ENCODE results near the gene GSTA5. TPM values are rescaled to one million over a fixed set of nuclear protein-coding genes. Genes with fewer than 3 reads are reported as not detected.
"Not testable (repeated sequence)": the region's sequence is repeated elsewhere in the genome, so short reads cannot be mapped to it uniquely, and the experiment has no call there.

The GSTA5 gene
- polyA plus RNA-seq, 3 donors from 2014 or later, result not detected

DNA sequence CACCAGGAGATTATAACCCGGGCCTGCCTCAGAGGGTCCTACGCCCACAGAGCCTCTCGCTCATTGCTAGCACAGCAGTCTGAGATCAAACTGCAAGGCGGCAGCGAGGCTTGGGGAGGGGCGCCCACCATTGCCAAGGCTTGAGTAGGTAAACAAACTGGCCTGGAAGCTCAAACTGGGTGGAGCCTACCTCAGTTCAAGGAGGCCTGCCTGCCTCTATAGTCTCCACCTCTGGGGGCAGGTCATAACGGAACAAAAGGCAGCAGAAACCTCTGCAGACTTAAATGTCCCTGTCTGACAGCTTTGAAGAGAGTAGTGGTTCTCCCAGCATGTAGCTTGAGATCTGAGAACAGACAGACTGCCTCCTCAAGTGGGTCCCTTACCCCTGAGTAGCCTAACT, 20.5 kb upstream of the GSTA5 start:
- not testable (repeated sequence) for H3K27ac Mint-ChIP-seq, H3K36me3 Mint-ChIP-seq, H3K4me3 Mint-ChIP-seq, H3K9me3 Mint-ChIP-seq, DNase-seq, H3K4me1 Mint-ChIP-seq
- H3K27me3 Mint-ChIP-seq (ENCODE audit: low read depth in 3 of 3), result peaks cover 5 to 16% (median 5%) of the 10 kb centered on the region in 3 donors

DNA sequence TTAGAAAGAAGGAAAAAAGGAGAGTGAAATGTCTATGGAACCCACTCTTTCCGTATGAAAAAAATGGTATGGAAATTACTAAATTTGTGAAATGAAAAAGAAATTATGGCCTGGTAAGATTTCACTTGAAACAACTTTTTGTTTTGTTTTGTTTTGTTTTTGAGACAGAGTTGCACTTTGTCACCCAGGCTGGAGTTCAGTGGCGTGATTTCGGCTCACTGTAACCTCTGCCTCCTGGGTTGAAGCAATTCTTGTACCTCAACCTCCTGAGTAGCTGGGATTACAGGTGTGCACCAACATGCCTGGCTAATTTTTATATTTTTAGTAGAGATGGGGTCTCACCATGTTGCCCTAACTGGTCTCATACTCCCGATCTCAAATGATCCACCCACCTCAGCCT, 17.8 kb upstream of the GSTA5 start:
- Mint-ChIP-seq H3K4me1 (no peaks in the 10 kb centered on the region), H3K9me3 (no peaks in the 10 kb centered on the region), H3K4me3 (no peak overlapping the region), H3K36me3 (no peaks in the 10 kb centered on the region), H3K27ac (no peak overlapping the region), H3K27me3 (ENCODE audit: low read depth in 3 of 3) (peaks cover 5 to 28% (median 10%) of the 10 kb centered on the region in 3 donors)
- DNase-seq, result no peak

DNA sequence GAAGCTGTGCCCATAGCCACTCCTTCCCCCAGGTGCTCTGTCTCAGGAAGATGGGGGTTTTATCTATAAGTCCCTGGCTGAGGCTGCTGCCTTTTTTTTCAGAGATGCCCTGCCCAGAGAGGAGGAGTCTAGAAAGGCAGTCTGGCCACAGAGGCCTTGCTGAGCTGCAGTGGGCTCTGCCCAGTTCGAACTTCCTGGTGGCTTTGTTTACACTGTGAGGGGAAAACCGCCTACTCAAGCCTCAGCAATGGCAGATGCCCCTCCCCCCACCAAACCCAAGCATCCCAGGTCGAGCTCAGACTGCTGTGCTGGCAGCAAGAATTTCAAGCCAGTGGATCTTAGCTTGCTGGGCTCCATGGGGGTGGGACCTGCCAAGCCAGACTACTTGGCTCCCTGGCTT, 15.5 kb upstream of the GSTA5 start:
- not testable (repeated sequence) for H3K27ac Mint-ChIP-seq, H3K4me1 Mint-ChIP-seq, H3K4me3 Mint-ChIP-seq, DNase-seq, H3K36me3 Mint-ChIP-seq, H3K9me3 Mint-ChIP-seq
- H3K27me3 Mint-ChIP-seq (ENCODE audit: low read depth in 3 of 3), result peaks cover 8 to 32% (median 8%) of the 10 kb centered on the region in 3 donors

GRCh38 chr6:52849137-52849536, 8.5 kb upstream of the GSTA5 start:
- H3K36me3 Mint-ChIP-seq, result no peaks in the 10 kb centered on the region
- no peak for DNase-seq
- H3K27me3 Mint-ChIP-seq (ENCODE audit: low read depth in 3 of 3), result peaks cover 5 to 14% (median 7%) of the 10 kb centered on the region in 3 donors
- no peak overlapping the region for H3K4me3 Mint-ChIP-seq
- H3K4me1 Mint-ChIP-seq, result no peaks in the 10 kb centered on the region
- H3K9me3 Mint-ChIP-seq, result peaks cover 0 to 1% (median 0%) of the 10 kb centered on the region in 6 donors
- no peak overlapping the region for H3K27ac Mint-ChIP-seq

- no peak overlapping the region for H3K27ac Mint-ChIP-seq
- DNase-seq, result no peak
Measured at GRCh38 chr6:52846002-52846401, 5.4 kb upstream of the GSTA5 start.

GRCh38 chr6:52843605-52844004, 3.0 kb upstream of the GSTA5 start:
- Mint-ChIP-seq H3K36me3 (no peaks in the 10 kb centered on the region), H3K27ac (no peak overlapping the region), H3K9me3 (no peaks in the 10 kb centered on the region), H3K4me1 (no peaks in the 10 kb centered on the region), H3K27me3 (ENCODE audit: low read depth in 3 of 3) (peaks cover 3 to 4% (median 4%) of the 10 kb centered on the region in 3 donors), H3K4me3 (no peak overlapping the region)
- DNase-seq, result no peak

More at GRCh38 chr6:52846002-52846401, 5.4 kb upstream of the GSTA5 start:
- Mint-ChIP-seq H3K4me3 (no peak overlapping the region), H3K27me3 (ENCODE audit: low read depth in 3 of 3) (peaks cover 4% of the 10 kb centered on the region in 3 donors), H3K9me3 (no peaks in the 10 kb centered on the region), H3K4me1 (no peaks in the 10 kb centered on the region), H3K36me3 (no peaks in the 10 kb centered on the region)

GRCh38 chr6:52839124-52840055, 1.2 kb downstream of the GSTA5 start:
- H3K4me1 Mint-ChIP-seq, result no peaks in the 10 kb centered on the region
- H3K27ac Mint-ChIP-seq, result no peak overlapping the region
- no peak overlapping the region for H3K4me3 Mint-ChIP-seq
- peak; percentile 35 to 49 (median 39) for DNase-seq
- H3K36me3 Mint-ChIP-seq, result no peaks in the 10 kb centered on the region
- H3K27me3 Mint-ChIP-seq (ENCODE audit: low read depth in 3 of 3), result peaks cover 7 to 18% (median 9%) of the 10 kb centered on the region in 3 donors
- H3K9me3 Mint-ChIP-seq, result no peaks in the 10 kb centered on the region

- no peaks in the 10 kb centered on the region for H3K36me3 Mint-ChIP-seq
- H3K27ac Mint-ChIP-seq, result no peak overlapping the region
- no peak overlapping the region for H3K4me3 Mint-ChIP-seq
- H3K27me3 Mint-ChIP-seq (ENCODE audit: low read depth in 3 of 3), result peaks cover 12 to 24% (median 15%) of the 10 kb centered on the region in 3 donors
- no peaks in the 10 kb centered on the region for H3K4me1 Mint-ChIP-seq
- no peak for DNase-seq
- no peaks in the 10 kb centered on the region for H3K9me3 Mint-ChIP-seq
Measured at GRCh38 chr6:52834481-52834880, 6.1 kb downstream of the GSTA5 start.

DNA sequence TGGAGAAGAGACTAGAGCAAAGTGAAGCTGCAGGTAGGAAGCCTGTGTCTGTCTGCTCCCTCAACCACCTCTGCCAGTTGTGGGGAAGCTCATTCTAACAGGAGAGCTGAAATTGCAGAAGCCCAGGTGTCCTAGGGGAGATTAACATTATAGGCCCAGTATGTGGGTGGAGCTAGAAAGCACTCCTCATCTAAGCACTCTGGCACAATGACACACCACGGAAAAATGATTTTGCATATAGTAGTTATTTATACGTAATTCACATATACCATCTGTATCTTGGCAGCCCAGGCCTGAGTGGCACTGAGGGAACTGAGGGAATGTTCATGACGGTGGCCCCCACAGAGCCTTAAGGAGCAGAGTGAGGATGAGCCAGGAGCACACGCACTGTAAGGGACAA, 9.7 kb downstream of the GSTA5 start:
- peaks cover 9 to 20% (median 10%) of the 10 kb centered on the region in 3 donors for H3K27me3 Mint-ChIP-seq (ENCODE audit: low read depth in 3 of 3)
- H3K4me3 Mint-ChIP-seq, H3K4me1 Mint-ChIP-seq, H3K9me3 Mint-ChIP-seq, DNase-seq, H3K36me3 Mint-ChIP-seq, H3K27ac Mint-ChIP-seq: not testable (repeated sequence)

DNA sequence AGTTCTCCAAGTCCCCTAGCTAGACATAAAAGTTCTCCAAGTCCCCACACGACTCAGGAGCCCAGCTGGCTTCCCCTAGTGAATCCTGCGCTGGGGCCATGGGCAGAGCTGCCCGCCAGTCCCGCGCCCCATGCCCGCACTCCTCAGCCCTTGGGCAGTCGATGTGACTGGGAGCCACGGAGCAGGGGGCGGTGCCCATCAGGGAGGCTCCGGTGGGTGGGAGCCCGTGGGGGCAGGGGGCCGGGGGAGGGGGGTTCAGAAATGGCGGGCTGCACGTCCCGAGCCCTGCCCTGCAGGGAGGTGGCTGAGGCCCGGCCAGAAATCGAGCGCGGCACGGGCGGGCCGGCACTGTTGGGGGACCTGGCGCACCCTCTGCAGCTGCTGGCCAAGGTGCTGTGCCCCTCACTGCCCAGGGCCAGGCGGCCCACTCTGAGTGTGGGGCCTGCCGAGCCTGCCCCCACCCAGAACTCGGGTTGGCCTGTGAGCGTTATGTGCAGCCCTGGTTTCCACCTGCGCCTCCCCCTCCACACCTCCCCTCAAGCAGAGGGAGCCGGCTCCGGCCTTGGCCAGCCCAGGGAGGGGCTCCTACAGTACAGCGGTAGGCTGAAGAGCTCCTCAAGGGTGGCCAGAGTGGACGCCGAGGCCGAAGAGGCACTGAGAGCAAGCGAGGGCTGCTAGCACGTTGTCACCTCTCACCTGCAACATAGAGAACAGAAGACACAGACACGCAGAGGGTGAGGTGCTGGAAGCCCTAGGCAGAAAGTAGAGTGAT, 11.4 kb downstream of the GSTA5 start:
- no peak for DNase-seq
- Mint-ChIP-seq H3K27ac (no peak overlapping the region), H3K27me3 (ENCODE audit: low read depth in 3 of 3) (peaks cover 9 to 13% (median 9%) of the 10 kb centered on the region in 3 donors), H3K4me1 (no peaks in the 10 kb centered on the region), H3K4me3 (no peak overlapping the region), H3K9me3 (no peaks in the 10 kb centered on the region), H3K36me3 (no peaks in the 10 kb centered on the region)

GRCh38 chr6:52828621-52829020, 12.0 kb downstream of the GSTA5 start:
- peaks cover 9 to 12% (median 9%) of the 10 kb centered on the region in 3 donors for H3K27me3 Mint-ChIP-seq (ENCODE audit: low read depth in 3 of 3)
- not testable (repeated sequence) for H3K4me3 Mint-ChIP-seq, H3K4me1 Mint-ChIP-seq, H3K27ac Mint-ChIP-seq, DNase-seq, H3K36me3 Mint-ChIP-seq, H3K9me3 Mint-ChIP-seq

DNA sequence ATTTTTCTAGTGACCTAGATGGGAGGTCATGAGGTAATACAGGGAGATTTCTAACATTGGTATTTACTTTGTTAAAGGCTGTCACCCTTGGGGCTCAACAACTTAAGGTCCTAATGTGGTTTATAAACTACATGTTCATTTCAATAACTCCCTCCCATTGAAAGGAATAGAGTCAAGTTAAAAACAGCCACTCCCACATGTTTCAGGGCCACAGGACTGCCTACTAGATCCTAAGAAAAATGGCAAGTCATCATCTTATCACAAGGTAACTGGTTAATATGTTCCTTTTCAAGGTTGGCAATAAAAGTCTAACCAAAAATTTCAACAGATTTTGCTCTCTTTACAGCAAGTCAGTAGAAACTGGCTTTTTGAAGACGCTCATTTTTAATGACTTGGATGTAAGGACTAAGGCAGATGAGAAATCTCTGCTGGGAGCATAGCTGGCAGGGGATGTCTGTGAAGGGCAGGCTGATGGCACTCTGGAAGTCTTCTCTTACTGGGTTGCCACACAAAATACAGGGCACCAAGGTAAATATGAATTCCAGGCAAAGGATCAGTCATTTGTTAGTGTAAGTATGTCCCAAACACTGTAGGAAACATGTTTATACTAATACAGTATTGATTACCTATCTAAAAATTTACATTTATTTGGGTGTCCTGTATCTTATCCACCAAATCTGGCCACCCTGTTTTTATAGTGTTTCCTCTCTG, 13.4 kb downstream of the GSTA5 start:
- not testable (repeated sequence) for H3K4me3 Mint-ChIP-seq, H3K9me3 Mint-ChIP-seq, H3K27ac Mint-ChIP-seq, H3K36me3 Mint-ChIP-seq, DNase-seq, H3K4me1 Mint-ChIP-seq
- peaks cover 6 to 12% (median 7%) of the 10 kb centered on the region in 3 donors for H3K27me3 Mint-ChIP-seq (ENCODE audit: low read depth in 3 of 3)

GRCh38 chr6:52826513-52826912, 14.1 kb downstream of the GSTA5 start:
- Mint-ChIP-seq H3K4me3 (no peak overlapping the region), H3K27me3 (ENCODE audit: low read depth in 3 of 3) (peaks cover 4 to 10% (median 5%) of the 10 kb centered on the region in 3 donors), H3K9me3 (peaks cover 0 to 5% (median 0%) of the 10 kb centered on the region in 6 donors), H3K27ac (no peak overlapping the region), H3K36me3 (no peaks in the 10 kb centered on the region), H3K4me1 (no peaks in the 10 kb centered on the region)
- no peak for DNase-seq
